DMS53 treated with DMSO at 0.1 percent for 48 hours (cell line): ENCODE data around the gene CCDC126.
"Not testable (repeated sequence)": the region's sequence is repeated elsewhere in the genome, so short reads cannot be mapped to it uniquely, and the experiment has no call there.

ENCODE experiments used
- DNase-seq: peaks from one replicate; lab custom pipeline; 2025; ENCODE audit not compliant: unreplicated experiment; lab: John Stamatoyannopoulos, UW

CCDC126 gene

GRCh38 chr7:23622506-23622925 is 25.3 kb downstream of the CCDC126 start:
- DNase-seq = no peak

GRCh38 chr7:23628370-23628769 is 31.2 kb downstream of the CCDC126 start:
- no peak for DNase-seq

GRCh38 chr7:23633417-23633816 is 36.2 kb downstream of the CCDC126 start:
- no peak for DNase-seq

- DNase-seq = no peak
These were observed 48.6 kb downstream of the CCDC126 start for GRCh38 chr7:23645822-23646221.

- no peak for DNase-seq
These were observed 56.8 kb downstream of the CCDC126 start for GRCh38 chr7:23653942-23654341.

DNA sequence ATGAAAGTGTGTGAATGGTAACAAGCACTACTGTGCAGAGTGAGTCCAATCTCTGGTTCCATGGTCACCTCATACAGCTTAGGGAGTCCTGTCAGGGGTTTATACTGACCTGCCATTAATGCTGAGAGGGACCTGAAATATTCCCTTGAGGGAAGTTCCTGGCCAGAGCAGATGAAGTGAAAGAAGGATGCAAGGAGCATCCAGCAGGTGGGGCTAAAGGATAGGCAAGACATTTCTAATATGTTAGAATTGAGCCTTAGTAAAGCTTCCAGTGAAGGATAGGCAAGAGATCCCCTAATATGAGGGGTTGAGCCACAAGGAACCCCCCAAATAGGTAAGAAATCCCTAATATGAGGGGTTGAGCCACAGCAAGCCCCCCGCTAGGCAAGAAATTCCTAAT is 57.3 kb downstream of the CCDC126 start:
- DNase-seq = peak; percentile 69

DNA sequence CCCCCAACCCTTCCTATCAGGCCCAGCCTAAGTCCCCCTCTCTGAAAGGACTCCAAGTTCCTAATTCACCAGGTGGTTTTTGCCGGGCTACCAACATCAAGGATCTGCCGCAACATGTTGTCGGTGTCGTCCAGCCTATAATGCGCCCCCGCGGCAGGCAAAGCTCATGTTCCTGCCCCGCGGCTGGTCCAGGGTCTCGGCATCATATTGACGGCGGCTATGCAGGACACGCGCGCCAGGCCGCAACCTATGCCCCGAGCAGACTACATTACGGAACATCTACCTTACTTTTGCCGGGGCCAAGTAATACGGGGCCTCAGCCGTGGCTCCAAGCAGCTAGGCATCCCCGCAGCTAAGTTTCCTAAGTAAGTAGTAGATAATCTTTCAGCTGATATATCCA is 58.3 kb downstream of the CCDC126 start:
- no peak for DNase-seq

DNA sequence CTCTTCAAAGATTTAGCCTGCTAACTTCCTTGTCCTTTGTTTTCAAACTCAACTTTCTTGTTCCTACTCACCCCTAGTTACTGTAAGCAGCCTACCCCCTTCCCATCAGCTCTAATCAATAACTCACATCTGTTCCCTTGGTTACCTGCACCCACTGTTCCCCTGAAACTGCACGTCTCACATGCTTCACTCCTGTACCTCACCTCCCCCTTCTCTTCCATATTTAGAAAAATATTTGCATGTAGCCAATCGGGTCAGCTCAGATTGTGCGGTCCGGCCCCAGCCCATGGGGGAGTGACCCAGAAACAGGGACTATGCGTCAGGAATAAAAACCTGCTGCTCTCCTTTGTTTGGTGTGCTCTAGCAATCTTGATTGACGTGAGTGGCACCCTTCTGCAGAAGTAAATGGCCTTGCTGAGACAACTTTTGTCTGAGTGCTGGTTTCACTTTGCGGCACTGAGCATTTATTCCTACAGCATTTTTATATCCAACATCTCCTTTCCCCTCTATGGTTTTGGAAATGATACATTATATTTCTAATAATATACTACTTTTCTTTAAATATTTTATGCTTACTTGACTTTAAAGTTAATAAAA is 61.7 kb downstream of the CCDC126 start:
- DNase-seq = no peak

DNA sequence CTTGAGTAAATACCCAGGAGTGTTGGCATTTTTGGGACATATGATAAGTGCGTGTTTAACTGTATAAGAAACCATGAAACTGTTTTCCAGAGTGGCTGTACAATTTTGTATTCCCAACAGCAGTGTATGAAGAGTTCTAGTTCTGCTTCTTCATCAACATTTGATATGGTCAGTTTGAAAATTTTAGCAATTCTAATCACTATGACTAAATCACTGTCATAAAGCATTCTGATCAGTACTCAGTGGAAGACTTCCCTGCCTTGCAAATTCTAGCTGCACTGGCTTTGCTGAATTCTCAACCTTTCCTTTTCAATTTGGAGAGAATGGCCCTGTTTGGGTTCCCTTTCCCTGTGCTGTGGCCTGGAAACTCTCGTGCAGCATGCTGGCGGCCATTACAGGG is 64.2 kb downstream of the CCDC126 start:
- DNase-seq = no peak

GRCh38 chr7:23662124-23662983 is 65.2 kb downstream of the CCDC126 start:
- no peak for DNase-seq

- DNase-seq = no peak
These were observed 65.8 kb downstream of the CCDC126 start for GRCh38 chr7:23662984-23663313.

- DNase-seq = no peak
These were observed 66.9 kb downstream of the CCDC126 start for GRCh38 chr7:23664122-23664521.

- DNase-seq = no peak
These were observed 74.9 kb downstream of the CCDC126 start for GRCh38 chr7:23672033-23672432.

- DNase-seq = peak; percentile 94
These were observed 82.8 kb downstream of the CCDC126 start, which contains the start of gene FAM221A for GRCh38 chr7:23679898-23680413. Gene FAM221A, plus strand, starts transcription at chr7:23680199. Its CDS starts 20 bp downstream, at chr7:23680219.

- peak; percentile 82 for DNase-seq
These were observed 83.5 kb downstream of the CCDC126 start for GRCh38 chr7:23680414-23681405.

DNA sequence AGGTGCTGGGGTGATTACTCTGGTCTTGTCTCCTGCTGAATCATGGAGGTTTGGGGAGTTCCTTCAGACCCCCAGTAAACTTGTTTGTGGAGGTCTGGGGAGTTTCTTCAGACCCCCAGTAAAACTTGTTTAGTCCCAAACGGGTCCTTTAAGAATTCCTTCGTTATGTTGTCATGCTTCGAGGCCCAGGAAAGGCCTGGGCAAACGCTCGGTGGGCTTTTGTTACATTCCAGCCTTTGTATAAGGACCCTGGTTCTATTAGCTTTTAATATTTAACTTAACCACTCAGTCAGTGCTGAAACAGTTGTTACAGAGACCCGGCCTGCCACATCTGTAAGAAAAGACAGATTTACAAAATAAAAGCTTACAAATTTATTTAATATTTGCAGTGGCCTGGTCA is 86.9 kb downstream of the CCDC126 start:
- not testable (repeated sequence) for DNase-seq

- DNase-seq = no peak
These were observed 88.5 kb downstream of the CCDC126 start for GRCh38 chr7:23685731-23686130.

DNA sequence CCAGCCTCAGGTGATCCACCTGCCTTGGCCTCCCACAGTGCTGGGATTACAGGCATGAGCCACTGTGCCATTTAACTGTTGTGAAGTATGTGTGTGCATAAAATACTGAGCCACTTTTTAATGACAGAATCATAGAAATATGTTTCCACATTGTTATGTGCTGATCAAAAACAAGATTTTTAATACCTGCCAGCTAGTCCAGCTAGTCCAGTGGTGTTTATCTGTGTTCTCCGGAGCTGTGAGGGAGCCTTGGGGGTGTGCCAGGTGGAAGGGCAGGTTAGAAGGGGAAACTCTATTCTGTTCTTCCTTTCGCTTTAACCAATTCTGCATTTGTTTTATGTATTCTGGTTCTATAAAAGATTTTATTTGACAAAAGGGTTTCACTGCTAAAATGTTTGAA is 89.8 kb downstream of the CCDC126 start:
- DNase-seq = no peak

- no peak for DNase-seq
These were observed 92.0 kb downstream of the CCDC126 start for GRCh38 chr7:23689165-23689564.

DNA sequence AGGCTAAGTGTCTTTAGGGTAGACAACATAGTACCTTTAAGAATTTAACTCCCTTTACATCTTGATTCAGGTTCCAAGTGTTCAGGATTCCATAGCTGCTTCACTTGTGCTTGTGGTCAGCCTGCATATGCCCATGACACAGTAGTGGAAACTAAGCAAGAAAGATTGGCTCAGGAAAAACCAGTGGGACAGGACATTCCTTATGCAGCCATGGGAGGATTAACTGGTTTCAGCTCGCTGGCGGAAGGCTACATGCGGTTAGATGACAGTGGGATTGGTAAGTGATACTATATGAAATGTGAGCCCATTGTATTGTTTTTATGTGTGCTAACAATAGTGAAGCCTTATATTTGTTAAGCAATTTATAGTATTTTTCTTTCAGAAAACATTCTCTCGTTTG is 94.1 kb downstream of the CCDC126 start:
- no peak for DNase-seq

GRCh38 chr7:23693224-23693623 is 96.0 kb downstream of the CCDC126 start:
- no peak for DNase-seq
